Measurements from ENCODE around the gene SLC26A2. TPM values are rescaled to one million over a fixed set of nuclear protein-coding genes. Genes with fewer than 3 reads are reported as not detected.

Gene SLC26A2
- total RNA-seq, 1 experiment from 2014 or later, result 43.9 TPM

GRCh38 chr5:150034662-150035061, 74.1 kb downstream of the SLC26A2 start:
- POLR2A ChIA-PET, result no interaction called here
- no peaks in the 10 kb centered on the region for H3K9me3 ChIP-seq
- H3K27me3 ChIP-seq (replicated peaks; ENCODE audit: control insufficient read depth, insufficient read depth, low read length), result no peaks in the 10 kb centered on the region
- BruUV-seq (replicated peaks), result no TSS peak
- H3K36me3 Mint-ChIP-seq (ENCODE audit: insufficient read depth, unreplicated experiment), result peaks cover 55% of the 10 kb centered on the region
- CTCF ChIA-PET, result interaction anchor here (0.6 kb wide), 1 partner anchor 11 kb away, joined by 3 read pairs; no protein-coding TSS in a partner anchor
- H3K27ac Mint-ChIP-seq (ENCODE audit: unreplicated experiment), result no peak overlapping the region
- H3K4me3 Mint-ChIP-seq (ENCODE audit: unreplicated experiment), result no peak overlapping the region
- H3K27me3 Mint-ChIP-seq (ENCODE audit: insufficient read depth, unreplicated experiment), result no peaks in the 10 kb centered on the region
- peaks cover 10% of the 10 kb centered on the region for H3K36me3 ChIP-seq (ENCODE audit: control insufficient read depth, insufficient read depth, low read length)
- TF ChIP-seq CTCF (IDR thresholded peaks at IDR 0.05; ENCODE audit: insufficient read depth in 1 of 2, low read depth in 1 of 2, low read length in 1 of 2, severe bottlenecking in 1 of 2, unreplicated experiment in 1 of 2), result no peak
- H3K9me3 Mint-ChIP-seq (ENCODE audit: unreplicated experiment), result no peaks in the 10 kb centered on the region
- no peak overlapping the region for H3K4me3 ChIP-seq (ENCODE audit: low read depth, low read length)
- intact Hi-C loops (cut with micrococcal nuclease; ENCODE audit: unreplicated experiment), result no loop called here
- DNase-seq, result no peak
- 0 out of 2 replicates have a peak, but pooled peaks cover 3% of the 10 kb centered on the region for H3K4me1 ChIP-seq
- no peaks in the 10 kb centered on the region for H3K4me1 Mint-ChIP-seq (ENCODE audit: low read depth, unreplicated experiment)

- no TSS peak for BruUV-seq (replicated peaks)
- intact Hi-C loops (cut with micrococcal nuclease; ENCODE audit: unreplicated experiment), result no loop called here
- POLR2A ChIA-PET, result no interaction called here
- Histone ChIP-seq H3K4me1 (0 out of 2 replicates have a peak, but pooled peaks cover 3% of the 10 kb centered on the region), H3K9me3 (no peaks in the 10 kb centered on the region), H3K36me3 (ENCODE audit: control insufficient read depth, insufficient read depth, low read length) (peaks cover 11% of the 10 kb centered on the region), H3K4me3 (ENCODE audit: low read depth, low read length) (no peak overlapping the region), H3K27me3 (replicated peaks; ENCODE audit: control insufficient read depth, insufficient read depth, low read length) (no peaks in the 10 kb centered on the region)
- H3K9me3 Mint-ChIP-seq (ENCODE audit: unreplicated experiment), result no peaks in the 10 kb centered on the region
- peaks cover 59% of the 10 kb centered on the region for H3K36me3 Mint-ChIP-seq (ENCODE audit: insufficient read depth, unreplicated experiment)
- H3K4me3 Mint-ChIP-seq (ENCODE audit: unreplicated experiment), result no peak overlapping the region
- no peak for TF ChIP-seq CTCF (IDR thresholded peaks at IDR 0.05; ENCODE audit: insufficient read depth in 1 of 2, low read depth in 1 of 2, low read length in 1 of 2, severe bottlenecking in 1 of 2, unreplicated experiment in 1 of 2)
- H3K27ac Mint-ChIP-seq (ENCODE audit: unreplicated experiment), result no peak overlapping the region
- no peak for DNase-seq
- no peaks in the 10 kb centered on the region for H3K4me1 Mint-ChIP-seq (ENCODE audit: low read depth, unreplicated experiment)
- CTCF ChIA-PET, result interaction anchor here (0.6 kb wide), 1 partner anchor 10 kb away, joined by 3 read pairs; no protein-coding TSS in a partner anchor
- H3K27me3 Mint-ChIP-seq (ENCODE audit: insufficient read depth, unreplicated experiment), result no peaks in the 10 kb centered on the region
Measured at GRCh38 chr5:150035139-150035895, 74.8 kb downstream of the SLC26A2 start.

GRCh38 chr5:150036513-150036912, 76.0 kb downstream of the SLC26A2 start:
- no TSS peak for BruUV-seq (replicated peaks)
- no peaks in the 10 kb centered on the region for H3K9me3 ChIP-seq
- 0 out of 2 replicates have a peak, but pooled peaks cover 3% of the 10 kb centered on the region for H3K4me1 ChIP-seq
- no peak for TF ChIP-seq CTCF (IDR thresholded peaks at IDR 0.05; ENCODE audit: insufficient read depth in 1 of 2, low read depth in 1 of 2, low read length in 1 of 2, severe bottlenecking in 1 of 2, unreplicated experiment in 1 of 2)
- no peaks in the 10 kb centered on the region for H3K9me3 Mint-ChIP-seq (ENCODE audit: unreplicated experiment)
- no peak overlapping the region for H3K4me3 ChIP-seq (ENCODE audit: low read depth, low read length)
- DNase-seq, result peak; percentile 27 to 70
- H3K27me3 Mint-ChIP-seq (ENCODE audit: insufficient read depth, unreplicated experiment), result no peaks in the 10 kb centered on the region
- no peak overlapping the region for H3K27ac Mint-ChIP-seq (ENCODE audit: unreplicated experiment)
- ChIA-PET POLR2A (no interaction called here), CTCF (no interaction called here)
- peaks cover 71% of the 10 kb centered on the region for H3K36me3 Mint-ChIP-seq (ENCODE audit: insufficient read depth, unreplicated experiment)
- H3K27me3 ChIP-seq (replicated peaks; ENCODE audit: control insufficient read depth, insufficient read depth, low read length), result no peaks in the 10 kb centered on the region
- H3K36me3 ChIP-seq (ENCODE audit: control insufficient read depth, insufficient read depth, low read length), result peaks cover 13% of the 10 kb centered on the region
- H3K4me3 Mint-ChIP-seq (ENCODE audit: unreplicated experiment), result no peak overlapping the region
- intact Hi-C loops (cut with micrococcal nuclease; ENCODE audit: unreplicated experiment), result no loop called here
- no peaks in the 10 kb centered on the region for H3K4me1 Mint-ChIP-seq (ENCODE audit: low read depth, unreplicated experiment)

Other genes with a start within 250 kb of the SLC26A2 start
- 7.7 and 8.0 TPM in 2 replicates for gene PPARGC1B, start 230.4 kb upstream of the SLC26A2 start, total RNA-seq (2022)
- gene PDE6A, start 16.0 kb upstream of the SLC26A2 start, total RNA-seq (2022), result 2.5 and 2.6 TPM in 2 replicates
- 3.0 and 4.3 TPM in 2 replicates for gene TIGD6, start 39.9 kb downstream of the SLC26A2 start, total RNA-seq (2022)
- 43.8 and 49.5 TPM in 2 replicates for gene HMGXB3, start 40.0 kb downstream of the SLC26A2 start, total RNA-seq (2022)
- gene CSF1R, start 125.8 kb downstream of the SLC26A2 start, total RNA-seq (2022), result 5.8 and 8.2 TPM in 2 replicates
- 5.9 and 7.2 TPM in 2 replicates for gene PDGFRB, start 195.1 kb downstream of the SLC26A2 start, total RNA-seq (2022)
- 0.29 and 0.65 TPM in 2 replicates for gene CDX1, start 206.0 kb downstream of the SLC26A2 start, total RNA-seq (2022)
- not detected in 2 replicates for gene SLC6A7, start 229.3 kb downstream of the SLC26A2 start, total RNA-seq (2022)

Data from Caco-2 (cell line).